Measurements from ENCODE around the gene CDC42BPB.

DNA sequence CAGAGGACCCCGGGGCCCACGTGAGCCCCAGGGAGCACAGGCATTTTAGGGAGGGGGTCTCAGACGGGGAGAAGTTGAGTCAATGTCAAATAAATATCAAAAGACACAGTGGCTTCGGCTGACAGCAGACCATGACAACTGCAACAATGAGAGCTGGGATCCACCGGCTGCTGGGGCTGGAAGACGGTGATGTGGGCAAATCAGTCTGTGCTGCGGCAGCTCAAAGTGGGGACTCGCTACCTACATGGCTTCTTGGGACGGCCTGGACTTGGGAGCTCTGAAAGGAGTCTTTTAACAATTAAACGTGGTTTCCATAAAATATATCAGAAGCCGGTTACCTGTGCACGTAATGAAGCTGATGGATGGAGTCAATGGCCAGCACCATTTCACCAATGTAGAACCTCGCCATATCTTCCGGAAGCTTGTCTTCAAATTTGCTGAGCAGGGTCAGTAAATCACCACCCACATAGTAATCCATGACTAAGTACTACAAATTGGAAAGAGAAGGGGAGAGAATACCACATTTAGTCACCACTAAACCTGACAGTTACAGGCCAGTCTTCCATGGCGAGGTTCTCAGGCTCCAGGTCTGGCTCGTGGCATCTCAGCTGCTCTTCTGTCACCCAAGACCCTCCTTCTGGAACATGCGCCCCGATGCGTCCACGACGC, 58.0 kb downstream of the CDC42BPB start:
- TF ChIP-seq, protein P1, sequence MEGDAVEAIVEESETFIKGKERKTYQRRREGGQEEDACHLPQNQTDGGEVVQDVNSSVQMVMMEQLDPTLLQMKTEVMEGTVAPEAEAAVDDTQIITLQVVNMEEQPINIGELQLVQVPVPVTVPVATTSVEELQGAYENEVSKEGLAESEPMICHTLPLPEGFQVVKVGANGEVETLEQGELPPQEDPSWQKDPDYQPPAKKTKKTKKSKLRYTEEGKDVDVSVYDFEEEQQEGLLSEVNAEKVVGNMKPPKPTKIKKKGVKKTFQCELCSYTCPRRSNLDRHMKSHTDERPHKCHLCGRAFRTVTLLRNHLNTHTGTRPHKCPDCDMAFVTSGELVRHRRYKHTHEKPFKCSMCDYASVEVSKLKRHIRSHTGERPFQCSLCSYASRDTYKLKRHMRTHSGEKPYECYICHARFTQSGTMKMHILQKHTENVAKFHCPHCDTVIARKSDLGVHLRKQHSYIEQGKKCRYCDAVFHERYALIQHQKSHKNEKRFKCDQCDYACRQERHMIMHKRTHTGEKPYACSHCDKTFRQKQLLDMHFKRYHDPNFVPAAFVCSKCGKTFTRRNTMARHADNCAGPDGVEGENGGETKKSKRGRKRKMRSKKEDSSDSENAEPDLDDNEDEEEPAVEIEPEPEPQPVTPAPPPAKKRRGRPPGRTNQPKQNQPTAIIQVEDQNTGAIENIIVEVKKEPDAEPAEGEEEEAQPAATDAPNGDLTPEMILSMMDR (IDR thresholded peaks at IDR 0.05): no peak
- no peak for TF ChIP-seq POLR2A (IDR thresholded peaks at IDR 0.05)
- TF ChIP-seq EP300 (IDR thresholded peaks at IDR 0.05): no peak
- TF ChIP-seq POLR2AphosphoS5 (IDR thresholded peaks at IDR 0.05): no peak

All from upper lobe of left lung (tissue), 4 donors.